HEK293 (cell line): ENCODE data around the gene BRF1.

Experiments
- CTCF ChIA-PET: fragments of 350-600 bp; formaldehyde crosslinking; extraction: SDS; loops from one replicate; lab custom pipeline; 2021; ENCODE audit warnings: antibody characterized with exemption; lab: Yijun Ruan, JAX
- POLR2A ChIA-PET: fragments of 300-600 bp; formaldehyde crosslinking; extraction: SDS; loops from one replicate; lab custom pipeline; 2020; ENCODE audit warnings: antibody characterized with exemption, inconsistent platforms; lab: Yijun Ruan, JAX
- H3K27ac ChIP-seq: fragments of 200-500 bp; sonication (Bioruptor generic); 2 replicates; pipeline ENCODE4 v1.5.1; 2014; ENCODE audit warnings: low read depth, low read length, control low read depth, inconsistent platforms; ENCODE audit errors: extremely low read depth
- H3K36me3 ChIP-seq, 2 experiments: fragments of 200-500 bp in 1 of 2; sonication (Bioruptor generic) in 1 of 2; 1 replicate in 1 of 2; 2 replicates in 1 of 2; pipeline ENCODE4 v1.5.1; 2014 to 2017; ENCODE audit warnings: inconsistent platforms in 2 of 2, low read length in 2 of 2; ENCODE audit not compliant: control insufficient read depth in 2 of 2, insufficient read depth in 1 of 2
- H3K4me1 ChIP-seq: fragments of 200-500 bp; sonication (Bioruptor generic); 2 replicates; pipeline ENCODE4 v1.5.1; 2014; ENCODE audit warnings: mild to moderate bottlenecking, low read length, inconsistent platforms; ENCODE audit not compliant: control insufficient read depth, insufficient read depth
- H3K4me3 ChIP-seq: 2 replicates; pipeline ENCODE4 v1.5.1; 2011; ENCODE audit warnings: low read depth, mild to moderate bottlenecking, control low read depth, low read length, moderate library complexity
- H3K9me3 ChIP-seq: fragments of 200-500 bp; sonication (Bioruptor generic); 2 replicates; pipeline ENCODE4 v1.5.1; 2014; ENCODE audit warnings: low read depth, low read length, inconsistent platforms; ENCODE audit not compliant: control insufficient read depth, insufficient read depth
- AEBP2 ChIP-seq: fragments of 450-650 bp; formaldehyde crosslinking; IDR thresholded peaks from 2 replicates; pipeline ENCODE4 v1.5.1; 2016; ENCODE audit warnings: missing biosample characterization, missing genetic modification characterization, borderline replicate concordance
- HOXA7 ChIP-seq: sonication (generic); formaldehyde crosslinking; IDR thresholded peaks from 2 replicates; pipeline ENCODE4 v1.8.1; 2022; ENCODE audit warnings: missing genetic modification reagents, borderline replicate concordance
- KLF16 ChIP-seq: fragments of 450-650 bp; formaldehyde crosslinking; IDR thresholded peaks from 2 replicates; pipeline ENCODE4 v1.5.1; 2017; ENCODE audit warnings: missing biosample characterization, missing genetic modification characterization
- PATZ1 ChIP-seq: fragments of 450-650 bp; formaldehyde crosslinking; IDR thresholded peaks from 2 replicates; pipeline ENCODE4 v1.5.1; 2016; ENCODE audit warnings: missing biosample characterization, missing genetic modification characterization
- PRDM2 ChIP-seq: fragments of 450-650 bp; formaldehyde crosslinking; IDR thresholded peaks from 2 replicates; pipeline ENCODE4 v1.5.1; 2016; ENCODE audit warnings: missing biosample characterization, missing genetic modification characterization, borderline replicate concordance
- SETDB1 ChIP-seq: IDR thresholded peaks from one replicate; pipeline ENCODE4 v1.6.1; 2017; ENCODE audit warnings: mild to moderate bottlenecking, low read length, moderate library complexity, mixed read lengths; ENCODE audit not compliant: insufficient read length
- TCF7L2 ChIP-seq: IDR thresholded peaks from 2 replicates; pipeline ENCODE4 v1.6.1; 2011; ENCODE audit warnings: low read depth, mild to moderate bottlenecking, inconsistent platforms, low read length, moderate library complexity, borderline replicate concordance
- ZBTB17 ChIP-seq: fragments of 450-650 bp; formaldehyde crosslinking; IDR thresholded peaks from 2 replicates; pipeline ENCODE4 v1.5.1; 2016; ENCODE audit warnings: missing biosample characterization, missing genetic modification characterization
- ZFP37 ChIP-seq: fragments of 450-650 bp; formaldehyde crosslinking; IDR thresholded peaks from 2 replicates; pipeline ENCODE4 v1.5.1; 2016; ENCODE audit warnings: missing biosample characterization, missing genetic modification characterization
- ZNF133 ChIP-seq: fragments of 450-650 bp; formaldehyde crosslinking; IDR thresholded peaks from 2 replicates; pipeline ENCODE4 v1.5.1; 2016; ENCODE audit warnings: missing biosample characterization, missing genetic modification characterization
- ZNF184 ChIP-seq: fragments of 450-650 bp; IDR thresholded peaks from 2 replicates; pipeline ENCODE4 v1.5.1; 2018; ENCODE audit warnings: missing biosample characterization, mild to moderate bottlenecking, missing genetic modification characterization
- ZNF366 ChIP-seq: fragments of 450-650 bp; formaldehyde crosslinking; conservative IDR thresholded peaks from 2 replicates; pipeline ENCODE4 v1.5.1; 2016; ENCODE audit warnings: missing biosample characterization, missing genetic modification characterization
- ZNF449 ChIP-seq: fragments of 450-650 bp; formaldehyde crosslinking; IDR thresholded peaks from 2 replicates; pipeline ENCODE4 v1.5.1; 2017; ENCODE audit warnings: missing biosample characterization, mild to moderate bottlenecking, missing genetic modification characterization, moderate library complexity
- ZNF521 ChIP-seq: fragments of 450-650 bp; formaldehyde crosslinking; IDR thresholded peaks from 2 replicates; pipeline ENCODE4 v1.5.1; 2017; ENCODE audit warnings: missing biosample characterization, mild to moderate bottlenecking, missing genetic modification characterization
- ZNF561 ChIP-seq: fragments of 450-650 bp; IDR thresholded peaks from 2 replicates; pipeline ENCODE4 v1.5.1; 2018; ENCODE audit warnings: missing biosample characterization, missing genetic modification characterization, borderline replicate concordance
- ZNF621 ChIP-seq: fragments of 450-650 bp; formaldehyde crosslinking; IDR thresholded peaks from 2 replicates; pipeline ENCODE4 v1.5.1; 2017; ENCODE audit warnings: missing biosample characterization, missing genetic modification characterization
- ZNF639 ChIP-seq: fragments of 450-650 bp; formaldehyde crosslinking; IDR thresholded peaks from 2 replicates; pipeline ENCODE4 v1.5.1; 2016; ENCODE audit warnings: missing biosample characterization, missing genetic modification characterization
- ZNF654 ChIP-seq: fragments of 450-650 bp; formaldehyde crosslinking; IDR thresholded peaks from 2 replicates; pipeline ENCODE4 v1.5.1; 2016; ENCODE audit warnings: low read depth, missing biosample characterization, missing genetic modification characterization
- ZNF658 ChIP-seq: fragments of 450-650 bp; formaldehyde crosslinking; IDR thresholded peaks from 2 replicates; pipeline ENCODE4; 2016; ENCODE audit warnings: missing biosample characterization, missing genetic modification characterization
- ZNF747 ChIP-seq: fragments of 450-650 bp; formaldehyde crosslinking; IDR thresholded peaks from 2 replicates; pipeline ENCODE4 v1.5.1; 2016; ENCODE audit warnings: missing biosample characterization, missing genetic modification characterization
- ZNF792 ChIP-seq: fragments of 450-650 bp; formaldehyde crosslinking; IDR thresholded peaks from 2 replicates; pipeline ENCODE4 v1.5.1; 2016; ENCODE audit warnings: missing biosample characterization, missing genetic modification characterization
- ZNF837 ChIP-seq: fragments of 450-650 bp; formaldehyde crosslinking; IDR thresholded peaks from 2 replicates; pipeline ENCODE4 v1.5.1; 2016; ENCODE audit warnings: missing biosample characterization, missing genetic modification characterization
- ZSCAN23 ChIP-seq: fragments of 450-650 bp; formaldehyde crosslinking; IDR thresholded peaks from 2 replicates; pipeline ENCODE4 v1.5.1; 2016; ENCODE audit warnings: missing biosample characterization, missing genetic modification characterization
- ZSCAN30 ChIP-seq: fragments of 450-650 bp; IDR thresholded peaks from 2 replicates; pipeline ENCODE4 v1.5.1; 2018; ENCODE audit warnings: missing biosample characterization, mild to moderate bottlenecking, missing genetic modification characterization, moderate library complexity

BRF1 gene

GRCh38 chr14:105249182-105250007 is 51.4 kb downstream of the BRF1 start:
- peak overlapping the region; percentile 87; the same call in 1 of the 2 replicates for H3K27ac ChIP-seq
- ChIA-PET POLR2A (interaction anchor here (0.5 to 1.4 kb wide), 6 partner anchors 10 to 1112 kb away, joined by 3 to 6 read pairs (median 3); partner anchors contain the start of gene BRF1), CTCF (interaction anchor here (0.6 to 1.5 kb wide), 3 partner anchors 9 to 102 kb away, joined by 3 to 5 read pairs (median 4); no protein-coding TSS in a partner anchor)
- H3K36me3 ChIP-seq: peaks cover 4 to 54% of the 10 kb centered on the region in 2 experiments; a peak in 2 of 3 replicates
- no peaks in the 10 kb centered on the region for H3K9me3 ChIP-seq
- peaks cover 6% of the 10 kb centered on the region for H3K4me1 ChIP-seq
- peak overlapping the region; percentile 55 for H3K4me3 ChIP-seq
- TF ChIP-seq ZSCAN30 (tag by site-specific recombination) (no peak), ZNF639 (tag by site-specific recombination) (no peak), ZNF184 (tag by site-specific recombination) (no peak), PRDM2 (tag by site-specific recombination) (no peak), PATZ1 (tag by site-specific recombination) (peak; percentile 67), ZNF133 (tag by site-specific recombination) (no peak), ZNF521 (tag by site-specific recombination) (no peak), ZNF621 (tag by site-specific recombination) (no peak), HOXA7 (CRISPR knock-in tag) (no peak), ZNF654 (tag by site-specific recombination) (no peak), ZNF658 (tag by site-specific recombination) (no peak), ZNF561 (tag by site-specific recombination) (no peak), ZNF747 (tag by site-specific recombination) (no peak), ZBTB17 (tag by site-specific recombination) (no peak), ZNF366 (tag by site-specific recombination) (no peak), ZNF449 (tag by site-specific recombination) (no peak), KLF16 (no peak), SETDB1 (no peak), ZSCAN23 (tag by site-specific recombination) (no peak), TCF7L2 (no peak), ZNF837 (tag by site-specific recombination) (no peak), ZNF792 (tag by site-specific recombination) (no peak), ZFP37 (tag by site-specific recombination) (no peak), AEBP2 (tag by site-specific recombination) (no peak)
